Naive thymus-derived CD4-positive, alpha-beta T cell (primary cell): ENCODE data around the gene SPNS1. TPM values are rescaled to one million over a fixed set of nuclear protein-coding genes. Genes with fewer than 3 reads are reported as not detected.
"Not testable (repeated sequence)": the region's sequence is repeated elsewhere in the genome, so short reads cannot be mapped to it uniquely, and the experiment has no call there.

Experiments
- ATAC-seq: fragments of 150-1000 bp; cut with Tn5 transposase; 2 replicates; pipeline ENCODE4 v1.10.0; 2021; ENCODE audit warnings: mild to moderate bottlenecking, moderate library complexity
- CTCF ChIA-PET: fragments of 350-600 bp; sonication (Branson Sonifier 250); formaldehyde crosslinking; loops from one replicate; lab custom pipeline; 2021; ENCODE audit warnings: antibody characterized with exemption; lab: Charles Lee
- POLR2A ChIA-PET: fragments of 350-600 bp; sonication (Branson Sonifier 250); formaldehyde crosslinking; loops from one replicate; lab custom pipeline; 2021; ENCODE audit warnings: antibody characterized with exemption, inconsistent platforms; lab: Charles Lee
- DNase-seq, 9 donors: peaks; one replicate each; pipeline versions ENCODE4 v3.0.0 to v3.0.0-alpha.2; 2020 to 2022; ENCODE audit warnings: mixed read lengths in 1 of 9
- H3K27ac ChIP-seq: one replicate; pipeline ENCODE4 v1.7.0; 2013; ENCODE audit warnings: mild to moderate bottlenecking, low read depth, low read length, moderate library complexity
- H3K27me3 ChIP-seq, 2 donors: one replicate each; pipeline ENCODE4 v1.7.0; 2013; ENCODE audit warnings: low read length in 2 of 2, mild to moderate bottlenecking in 2 of 2, moderate library complexity in 2 of 2; ENCODE audit not compliant: control insufficient read depth in 2 of 2, insufficient read depth in 2 of 2
- H3K36me3 ChIP-seq, 3 experiments: 1 replicate in 2 of 3; 2 replicates in 1 of 3; pipeline ENCODE4 v1.7.0; 2013; ENCODE audit warnings: low read length in 3 of 3, mild to moderate bottlenecking in 3 of 3, moderate library complexity in 1 of 3; ENCODE audit not compliant: insufficient read depth in 3 of 3, control insufficient read depth in 2 of 3
- H3K4me1 ChIP-seq, 2 donors: one replicate each; pipeline ENCODE4 v1.7.0; 2013; ENCODE audit warnings: low read length in 2 of 2, mild to moderate bottlenecking in 2 of 2, moderate library complexity in 1 of 2; ENCODE audit not compliant: control insufficient read depth in 2 of 2, insufficient read depth in 2 of 2
- H3K4me3 ChIP-seq: 2 replicates; pipeline ENCODE4 v1.7.0; 2013; ENCODE audit warnings: mild to moderate bottlenecking, low read length
- H3K9me3 ChIP-seq, 3 experiments: 1 replicate in 2 of 3; 2 replicates in 1 of 3; pipeline ENCODE4 v1.7.0; 2013; ENCODE audit warnings: low read length in 3 of 3; ENCODE audit not compliant: control insufficient read depth in 2 of 3
- H3K27ac Mint-ChIP-seq, 9 donors: one replicate each; pipeline ENCODE4 v1.8.0; 2020 to 2022; ENCODE audit warnings: mixed read lengths in 9 of 9, mild to moderate bottlenecking in 8 of 9, moderate library complexity in 5 of 9, inconsistent platforms in 2 of 9
- H3K27me3 Mint-ChIP-seq, 5 donors: one replicate each; pipeline ENCODE4 v1.8.0; 2021 to 2022; ENCODE audit warnings: mixed read lengths in 5 of 5, mild to moderate bottlenecking in 1 of 5
- H3K36me3 Mint-ChIP-seq, 5 donors: one replicate each; pipeline ENCODE4 v1.8.0; 2020 to 2022; ENCODE audit warnings: mixed read lengths in 5 of 5, mild to moderate bottlenecking in 3 of 5, inconsistent platforms in 1 of 5
- H3K4me1 Mint-ChIP-seq, 7 donors: one replicate each; pipeline ENCODE4 v1.8.0; 2020 to 2022; ENCODE audit warnings: mixed read lengths in 7 of 7, mild to moderate bottlenecking in 3 of 7, inconsistent platforms in 1 of 7
- H3K4me3 Mint-ChIP-seq, 10 donors: one replicate each; pipeline ENCODE4 v1.8.0; 2020 to 2022; ENCODE audit warnings: mild to moderate bottlenecking in 10 of 10, mixed read lengths in 10 of 10, moderate library complexity in 6 of 10, inconsistent platforms in 2 of 10
- H3K9me3 Mint-ChIP-seq, 11 donors: one replicate each; pipeline ENCODE4 v1.8.0; 2020 to 2022; ENCODE audit warnings: mixed read lengths in 11 of 11, mild to moderate bottlenecking in 4 of 11, inconsistent platforms in 1 of 11, moderate library complexity in 1 of 11
- intact Hi-C, 2 donors: fragments of 100-400 bp; cut with micrococcal nuclease; formaldehyde crosslinking; loops; one replicate each; pipeline ENCODE4 v1.15.1; 2023
- polyA plus RNA-seq, 2 donors: library from polyadenylated mRNA; unstranded; fragments of 300-500 nt; fragmentation: Illumina TruSeq; gene quantifications; one replicate each; pipeline ENCODE4 v1.2.3, GENCODE V29; 2021
- total RNA-seq, 6 experiments: library from RNA in 5 of 6; stranded (reverse) in 5 of 6; gene quantifications; 1 replicate in 5 of 6; 2 replicates in 1 of 6; pipeline ENCODE4 v1.2.3 and lab custom pipeline; 2021 to 2026

Gene SPNS1
- total and polyA plus RNA-seq, 7 experiments from 2014 or later: 22.6 to 47.0 (median 40.4) TPM

GRCh38 chr16:28977703-28978662, 3.4 kb downstream of the SPNS1 start:
- no peaks in the 10 kb centered on the region for H3K9me3 ChIP-seq
- intact Hi-C loops: loop anchor here in 1 of 2 donors (1.0 kb wide), 1 partner anchor 33 kb away; no protein-coding TSS in a partner anchor
- peak overlapping the region; percentile 21 to 94 (median 65) for H3K27ac Mint-ChIP-seq
- H3K36me3 Mint-ChIP-seq: peaks cover 0 to 33% (median 27%) of the 10 kb centered on the region in 5 donors
- no peak overlapping the region for H3K4me3 ChIP-seq
- ChIA-PET CTCF (interaction anchor here (0.6 to 2.7 kb wide), 11 partner anchors 8 to 107 kb away, joined by 3 to 14 read pairs (median 3); no protein-coding TSS in a partner anchor), POLR2A (interaction anchor here (0.6 to 8.9 kb wide), 10 partner anchors 8 to 700 kb away, joined by 3 to 143 read pairs (median 4); partner anchors contain the start of genes LAT and TUFM)
- H3K27me3 Mint-ChIP-seq: no peaks in the 10 kb centered on the region
- DNase-seq: peak in 5 of 9 donors; percentile 33 to 52 (median 48)
- peaks cover 5 to 12% of the 10 kb centered on the region in 2 donors for H3K4me1 ChIP-seq
- H3K27me3 ChIP-seq: no peaks in the 10 kb centered on the region
- H3K9me3 Mint-ChIP-seq: peaks cover 0 to 4% (median 0%) of the 10 kb centered on the region in 11 donors
- peak overlapping the region in 8 of 10 donors; percentile 3 to 82 (median 44) for H3K4me3 Mint-ChIP-seq
- no peak overlapping the region for H3K27ac ChIP-seq
- peaks cover 35 to 59% (median 46%) of the 10 kb centered on the region in 7 donors for H3K4me1 Mint-ChIP-seq
- H3K36me3 ChIP-seq: peaks cover 0 to 49% (median 0%) of the 10 kb centered on the region in 3 experiments
- peak; percentile 32 for ATAC-seq

GRCh38 chr16:28980330-28980729, 5.8 kb downstream of the SPNS1 start:
- H3K27ac ChIP-seq, ATAC-seq, H3K27me3 ChIP-seq, H3K27me3 Mint-ChIP-seq, DNase-seq, intact Hi-C loops, H3K9me3 Mint-ChIP-seq, H3K9me3 ChIP-seq, H3K4me3 ChIP-seq: not testable (repeated sequence)
- H3K4me1 ChIP-seq: peaks cover 15 to 20% of the 10 kb centered on the region in 2 donors
- H3K4me3 Mint-ChIP-seq: peak overlapping the region in 1 of 10 donors; percentile 25
- POLR2A ChIA-PET: interaction anchor here (1.1 to 8.9 kb wide), 2 partner anchors 6 to 31 kb away, joined by 3 to 143 read pairs; partner anchors contain the start of gene LAT
- H3K27ac Mint-ChIP-seq: peak overlapping the region in 2 of 9 donors; percentile 33 to 72
- CTCF ChIA-PET: interaction anchor here (0.7 to 1.6 kb wide), 2 partner anchors 41 to 47 kb away, joined by 3 to 6 read pairs; no protein-coding TSS in a partner anchor
- peaks cover 10 to 44% (median 34%) of the 10 kb centered on the region in 5 donors for H3K36me3 Mint-ChIP-seq
- H3K4me1 Mint-ChIP-seq: peaks cover 38 to 62% (median 52%) of the 10 kb centered on the region in 7 donors
- H3K36me3 ChIP-seq: peaks cover 0 to 49% (median 0%) of the 10 kb centered on the region in 3 experiments

GRCh38 chr16:28980929-28981328, 6.4 kb downstream of the SPNS1 start:
- Mint-ChIP-seq H3K27ac (peak overlapping the region in 5 of 9 donors; percentile 6 to 72 (median 33)), H3K9me3 (peaks cover 0 to 4% (median 0%) of the 10 kb centered on the region in 11 donors), H3K36me3 (peaks cover 14 to 46% (median 34%) of the 10 kb centered on the region in 5 donors), H3K4me3 (no peak overlapping the region), H3K4me1 (peaks cover 32 to 56% (median 47%) of the 10 kb centered on the region in 7 donors), H3K27me3 (no peaks in the 10 kb centered on the region)
- no peak overlapping the region for H3K27ac ChIP-seq
- H3K27me3 ChIP-seq: no peaks in the 10 kb centered on the region
- ChIA-PET POLR2A (interaction anchor here (1.1 to 8.9 kb wide), 2 partner anchors 5 to 31 kb away, joined by 3 to 143 read pairs; partner anchors contain the start of gene LAT), CTCF (no interaction called here)
- peaks cover 0 to 55% (median 0%) of the 10 kb centered on the region in 3 experiments for H3K36me3 ChIP-seq
- no peak for DNase-seq
- H3K4me3 ChIP-seq: no peak overlapping the region
- intact Hi-C loops: no loop called here
- H3K9me3 ChIP-seq: no peaks in the 10 kb centered on the region
- peaks cover 13 to 14% of the 10 kb centered on the region in 2 donors for H3K4me1 ChIP-seq
- no peak for ATAC-seq

GRCh38 chr16:28981517-28981916, 6.9 kb downstream of the SPNS1 start:
- H3K4me3 Mint-ChIP-seq: no peak overlapping the region
- POLR2A ChIA-PET: interaction anchor here (1.2 kb wide), 1 partner anchor 56 kb away, joined by 4 read pairs; the partner anchor contains the start of gene RABEP2
- peaks cover 0 to 4% (median 0%) of the 10 kb centered on the region in 11 donors for H3K9me3 Mint-ChIP-seq
- no peak for ATAC-seq
- CTCF ChIA-PET: no interaction called here
- H3K27ac Mint-ChIP-seq: peak overlapping the region in 3 of 9 donors; percentile 21 to 66 (median 39)
- peaks cover 14 to 52% (median 34%) of the 10 kb centered on the region in 5 donors for H3K36me3 Mint-ChIP-seq
- H3K36me3 ChIP-seq: peaks cover 0 to 61% (median 0%) of the 10 kb centered on the region in 3 experiments
- H3K27me3 Mint-ChIP-seq: no peaks in the 10 kb centered on the region
- no peak overlapping the region for H3K4me3 ChIP-seq
- H3K4me1 ChIP-seq: peaks cover 13 to 14% of the 10 kb centered on the region in 2 donors
- no peaks in the 10 kb centered on the region for H3K9me3 ChIP-seq
- DNase-seq: peak in 1 of 9 donors; percentile 32
- peak overlapping the region; percentile 26 for H3K27ac ChIP-seq
- H3K4me1 Mint-ChIP-seq: peaks cover 26 to 50% (median 42%) of the 10 kb centered on the region in 7 donors
- intact Hi-C loops: no loop called here
- H3K27me3 ChIP-seq: no peaks in the 10 kb centered on the region

DNA sequence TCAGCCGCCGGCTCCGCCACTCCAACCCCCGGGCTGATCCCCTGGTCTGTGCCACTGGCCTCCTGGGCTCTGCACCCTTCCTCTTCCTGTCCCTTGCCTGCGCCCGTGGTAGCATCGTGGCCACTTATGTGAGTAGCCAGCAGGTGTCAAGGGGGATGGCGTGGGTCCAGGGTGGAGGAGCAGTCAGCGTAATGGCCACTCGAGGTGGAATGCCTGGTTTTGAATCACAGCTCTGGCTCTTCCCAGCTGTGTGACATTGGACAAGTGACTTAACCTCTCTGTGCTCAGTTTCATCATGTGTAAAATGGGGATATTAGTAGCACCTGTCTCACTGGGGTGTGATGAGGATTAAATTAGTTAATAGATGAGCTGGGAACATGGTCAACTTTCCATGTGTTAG, 7.8 kb downstream of the SPNS1 start:
- peak overlapping the region in 5 of 9 donors; percentile 63 to 91 (median 80) for H3K27ac Mint-ChIP-seq
- H3K27me3 ChIP-seq: no peaks in the 10 kb centered on the region
- H3K4me3 ChIP-seq: no peak overlapping the region
- no peaks in the 10 kb centered on the region for H3K9me3 ChIP-seq
- peaks cover 2 to 8% (median 5%) of the 10 kb centered on the region in 11 donors for H3K9me3 Mint-ChIP-seq
- H3K36me3 Mint-ChIP-seq: peaks cover 19 to 59% (median 39%) of the 10 kb centered on the region in 5 donors
- peaks cover 0 to 70% (median 4%) of the 10 kb centered on the region in 3 experiments for H3K36me3 ChIP-seq
- ATAC-seq (no peak), DNase-seq (no peak)
- intact Hi-C loops: no loop called here
- CTCF ChIA-PET: interaction anchor here (0.6 to 1.5 kb wide), 2 partner anchors 42 to 143 kb away, joined by 3 to 5 read pairs; no protein-coding TSS in a partner anchor
- POLR2A ChIA-PET: interaction anchor here (0.6 to 8.7 kb wide), 6 partner anchors 6 to 57 kb away, joined by 3 to 194 read pairs (median 69); partner anchors contain the start of genes RABEP2 and SPNS1
- peaks cover 26 to 47% (median 44%) of the 10 kb centered on the region in 7 donors for H3K4me1 Mint-ChIP-seq
- peak overlapping the region in 3 of 10 donors; percentile 28 to 64 (median 44) for H3K4me3 Mint-ChIP-seq
- no peak overlapping the region for H3K27ac ChIP-seq
- H3K27me3 Mint-ChIP-seq: no peaks in the 10 kb centered on the region
- H3K4me1 ChIP-seq: peaks cover 19 to 21% of the 10 kb centered on the region in 2 donors
